MG63 (cell line): ENCODE data around the gene KAT6B. TPM values are rescaled to one million over a fixed set of nuclear protein-coding genes. Genes with fewer than 3 reads are reported as not detected.

ENCODE experiments used
- DNase-seq: peaks from one replicate; pipeline ENCODE4 v3.0.0-alpha.2; 2020
- H3K27me3 ChIP-seq: fragments of 250-450 bp; sonication (Bioruptor Pico); 2 replicates; pipeline ENCODE4 v1.5.1; 2020; ENCODE audit warnings: mild to moderate bottlenecking, moderate library complexity
- H3K36me3 ChIP-seq: fragments of 250-450 bp; sonication (Bioruptor Pico); 2 replicates; pipeline ENCODE4 v1.5.1; 2020; ENCODE audit warnings: mild to moderate bottlenecking, moderate library complexity
- H3K4me3 ChIP-seq: fragments of 250-450 bp; sonication (Bioruptor Pico); 2 replicates; pipeline ENCODE4 v1.5.1; 2020; ENCODE audit warnings: mild to moderate bottlenecking, moderate library complexity
- H3K9me3 ChIP-seq: fragments of 250-450 bp; sonication (Bioruptor Pico); 2 replicates; pipeline ENCODE4 v1.5.1; 2020; ENCODE audit warnings: mild to moderate bottlenecking, moderate library complexity
- total RNA-seq: library from RNA; depleted of rRNA; stranded (reverse); fragments of >200 nt; shearing (Covaris generic); gene quantifications from 2 replicates; pipeline ENCODE4 v1.2.3, GENCODE V29; 2014; ENCODE audit warnings: low replicate concordance

Gene KAT6B
- total RNA-seq, 1 experiment from 2014 or later, result 6.7 TPM

DNA sequence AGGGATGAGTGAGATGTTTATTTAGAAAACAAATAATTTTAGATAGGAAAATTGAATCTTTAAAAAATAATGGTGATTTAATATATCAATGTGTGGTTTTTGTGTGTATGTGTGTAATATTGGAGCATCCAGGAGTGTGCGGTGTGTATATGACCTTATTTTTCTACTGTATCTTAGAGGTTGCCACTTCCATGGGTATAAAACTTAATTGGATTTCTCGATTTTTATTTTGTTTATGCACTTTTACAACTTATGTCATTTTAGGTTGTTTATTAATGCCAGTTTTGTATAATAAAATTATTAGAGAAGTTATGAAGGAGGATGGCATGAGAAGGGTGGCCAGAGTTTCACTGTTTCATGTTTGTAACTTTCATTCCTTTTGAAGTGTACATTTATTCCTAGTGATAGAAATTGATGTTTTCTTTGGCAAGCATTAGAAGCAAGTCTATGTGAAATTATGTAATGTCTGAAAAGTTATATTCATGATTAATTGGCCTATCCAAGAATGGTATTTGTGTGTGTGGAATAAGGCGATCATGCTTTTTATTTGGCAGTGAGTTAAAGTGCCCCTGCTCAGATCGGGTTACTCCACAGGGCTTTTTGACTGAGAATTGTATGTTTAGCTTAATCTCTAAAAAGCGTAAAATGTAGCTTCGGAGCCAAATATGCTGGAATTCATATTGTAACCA, 110.3 kb downstream of the KAT6B start:
- H3K27me3 ChIP-seq, result no peaks in the 10 kb centered on the region
- H3K36me3 ChIP-seq, result no peaks in the 10 kb centered on the region
- DNase-seq, result peak; percentile 32
- H3K4me3 ChIP-seq, result no peak overlapping the region
- H3K9me3 ChIP-seq, result no peaks in the 10 kb centered on the region

DNA sequence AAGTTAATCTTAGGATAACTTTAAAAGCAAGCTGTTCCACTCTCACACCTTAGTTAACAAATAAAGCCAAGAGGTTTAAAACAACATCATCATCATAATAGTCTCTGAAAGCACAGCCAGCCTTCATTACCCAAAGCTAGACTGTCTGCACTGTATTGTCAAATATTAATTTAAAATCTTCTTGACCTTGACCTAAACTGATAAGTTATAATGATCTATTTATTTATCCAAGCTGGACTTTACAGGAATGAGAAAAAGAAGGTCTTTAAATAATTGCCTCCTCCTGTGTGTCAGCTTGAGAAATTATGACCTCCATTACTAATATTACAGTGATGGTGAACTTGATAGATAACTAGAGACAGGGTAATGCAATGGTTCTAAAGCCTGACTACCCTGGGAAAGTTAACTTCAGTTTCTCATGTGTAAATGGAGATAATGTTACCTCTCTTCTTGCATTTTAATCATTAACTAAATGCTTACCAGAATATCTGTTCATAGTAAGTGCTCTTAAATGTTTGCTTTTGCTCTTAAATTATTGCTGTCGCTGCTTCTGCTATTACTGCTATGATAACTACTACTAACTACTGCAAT, 111.0 kb downstream of the KAT6B start:
- no peaks in the 10 kb centered on the region for H3K9me3 ChIP-seq
- DNase-seq, result no peak
- H3K36me3 ChIP-seq, result no peaks in the 10 kb centered on the region
- H3K27me3 ChIP-seq, result no peaks in the 10 kb centered on the region
- H3K4me3 ChIP-seq, result no peak overlapping the region

DNA sequence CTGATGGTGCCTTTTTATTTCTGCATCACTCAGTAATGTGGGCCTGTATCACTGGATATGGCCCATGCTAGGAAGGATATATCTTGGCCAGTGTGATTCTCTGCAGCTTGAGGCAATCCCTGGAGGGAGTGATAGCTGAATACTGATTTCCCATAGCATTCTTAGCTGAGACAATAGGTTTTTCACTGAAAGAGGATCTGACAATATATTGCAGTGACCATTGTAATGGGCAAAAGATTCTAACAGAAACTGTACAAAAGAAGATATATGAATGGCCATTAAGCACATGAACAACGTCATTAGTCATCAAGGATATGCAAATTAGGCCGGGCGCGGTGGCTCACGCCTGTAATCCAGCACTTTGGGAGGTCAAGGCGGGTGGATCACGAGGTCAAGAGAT, 117.8 kb downstream of the KAT6B start:
- Histone ChIP-seq H3K4me3 (no peak overlapping the region), H3K27me3 (no peaks in the 10 kb centered on the region), H3K36me3 (no peaks in the 10 kb centered on the region), H3K9me3 (no peaks in the 10 kb centered on the region)
- no peak for DNase-seq

DNA sequence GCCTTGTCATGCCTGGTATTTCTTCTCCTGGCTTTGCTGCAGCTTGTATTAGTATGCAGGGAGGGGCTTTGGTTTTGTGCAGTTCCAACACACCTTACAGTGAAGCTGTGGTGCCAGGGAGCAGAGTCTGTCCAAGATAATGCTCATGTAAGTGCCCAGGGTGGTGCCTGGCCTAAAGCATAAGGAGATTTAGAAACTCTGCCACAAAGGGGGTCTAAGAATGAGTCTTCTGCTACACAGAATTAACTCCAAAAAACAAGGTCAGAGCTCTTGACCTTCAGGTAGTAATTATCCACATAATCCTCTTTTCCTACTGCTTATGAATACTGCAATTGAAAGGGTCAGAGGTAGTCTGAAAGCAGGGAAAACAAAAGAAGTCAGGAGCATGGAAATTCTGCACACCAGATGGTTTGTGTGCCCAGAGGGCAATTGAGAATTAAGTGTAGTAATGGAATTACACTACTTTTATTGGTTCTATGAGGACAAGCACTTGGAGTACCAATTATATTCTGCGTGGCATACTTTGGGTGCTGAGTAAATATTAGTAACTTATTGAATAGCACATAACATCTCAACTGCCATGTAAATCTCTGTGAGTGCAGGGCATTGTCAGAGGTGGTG, 121.5 kb downstream of the KAT6B start:
- DNase-seq, result no peak
- Histone ChIP-seq H3K9me3 (no peaks in the 10 kb centered on the region), H3K27me3 (no peaks in the 10 kb centered on the region), H3K36me3 (no peaks in the 10 kb centered on the region), H3K4me3 (no peak overlapping the region)

DNA sequence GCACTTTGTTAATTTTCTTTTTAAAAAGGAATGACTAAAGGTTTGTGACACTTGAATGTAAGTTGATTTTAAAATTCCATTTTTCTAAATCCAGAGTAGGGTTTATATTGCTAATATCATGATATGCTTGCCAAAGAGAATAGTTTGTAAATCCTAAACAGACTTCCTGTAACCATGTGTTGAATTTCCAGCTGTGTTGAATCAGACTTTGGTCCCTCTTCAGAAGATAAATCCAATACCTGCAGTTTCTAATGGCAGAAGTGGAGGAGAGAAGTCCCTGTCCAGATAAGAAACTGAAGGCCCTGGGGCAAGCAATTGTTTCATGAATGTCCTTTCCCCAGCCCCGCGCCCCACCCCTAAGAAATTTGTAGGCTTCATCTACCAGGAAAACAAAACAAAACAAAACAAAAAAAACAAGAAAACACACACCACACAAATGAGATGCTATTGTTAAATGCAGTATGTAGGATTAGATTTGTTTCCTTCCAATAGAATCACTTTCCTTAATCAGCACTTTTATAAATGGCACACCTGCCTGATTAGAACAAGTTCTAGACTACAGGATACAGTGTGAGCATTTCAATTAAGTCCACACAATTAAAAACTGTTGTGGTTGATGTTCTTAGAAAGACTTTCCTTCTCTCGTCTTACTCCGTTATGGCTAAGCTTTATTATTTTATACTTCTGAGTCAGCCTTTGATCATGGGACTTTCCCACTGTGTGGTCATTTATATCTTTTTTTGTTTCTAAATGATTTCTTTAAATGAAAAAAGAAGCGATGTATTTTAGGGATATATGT, 122.8 kb downstream of the KAT6B start:
- no peaks in the 10 kb centered on the region for H3K9me3 ChIP-seq
- no peaks in the 10 kb centered on the region for H3K27me3 ChIP-seq
- no peak for DNase-seq
- H3K36me3 ChIP-seq, result no peaks in the 10 kb centered on the region
- no peak overlapping the region for H3K4me3 ChIP-seq

DNA sequence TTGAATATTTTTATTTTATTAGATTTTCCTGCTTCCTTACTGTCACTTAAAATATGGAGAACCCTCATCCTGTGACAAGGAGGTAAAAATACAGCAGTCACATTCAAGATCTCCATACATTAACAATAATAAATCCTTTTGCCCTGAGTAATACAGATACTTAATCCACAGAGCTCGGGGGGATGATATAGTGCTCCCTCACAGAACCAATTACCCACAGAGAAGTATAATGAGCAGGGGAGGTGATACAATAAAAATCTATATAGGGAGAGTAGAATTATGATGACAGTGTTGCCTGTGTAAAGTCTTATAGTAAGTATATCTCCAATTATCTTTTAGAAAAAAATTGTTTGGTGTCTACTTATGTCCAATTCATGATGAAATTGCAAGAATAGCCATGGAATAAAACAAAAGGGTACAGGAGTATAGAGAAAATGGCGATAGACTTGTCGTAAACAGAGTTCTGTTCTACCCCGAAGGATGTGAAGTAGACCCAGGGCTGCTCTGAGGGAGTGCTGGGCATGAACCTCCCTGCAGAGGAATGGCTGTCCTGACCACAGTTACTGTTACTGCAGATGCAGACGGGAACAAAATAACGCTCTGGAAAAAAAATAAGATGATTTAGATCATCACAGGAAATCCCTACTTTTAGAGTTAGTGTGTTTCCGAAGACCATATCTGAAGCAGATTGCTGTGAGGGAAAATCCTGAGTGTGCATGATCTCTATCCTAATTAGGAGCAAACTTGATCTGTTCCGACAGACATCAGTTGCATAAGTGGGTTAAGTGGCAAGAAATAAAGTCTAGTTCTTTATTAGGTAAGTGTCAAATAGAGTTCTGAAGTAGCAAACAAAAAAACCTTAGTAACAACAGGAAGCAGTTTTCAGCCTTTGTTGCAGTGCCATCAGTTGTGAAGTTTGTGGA, 123.7 kb downstream of the KAT6B start:
- Histone ChIP-seq H3K27me3 (no peaks in the 10 kb centered on the region), H3K36me3 (no peaks in the 10 kb centered on the region), H3K4me3 (no peak overlapping the region), H3K9me3 (no peaks in the 10 kb centered on the region)
- no peak for DNase-seq

DNA sequence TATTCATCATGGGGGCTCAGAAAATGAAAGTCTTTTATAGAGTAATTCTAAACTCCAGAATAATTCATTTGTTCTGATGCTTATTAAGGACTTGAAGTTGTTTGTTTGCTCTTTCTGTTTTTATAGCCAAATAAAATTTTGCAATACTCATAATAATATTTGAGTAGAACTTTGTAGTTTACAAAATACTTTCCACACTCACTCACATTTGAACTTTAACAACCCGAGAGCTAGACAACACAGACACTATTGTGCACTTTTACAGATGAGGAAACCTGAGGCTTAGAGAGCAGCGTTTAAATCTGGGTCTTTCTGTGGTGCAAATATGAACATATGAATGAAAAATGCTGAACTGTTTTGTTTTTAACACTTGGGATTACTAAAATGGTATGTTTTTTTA, 126.8 kb downstream of the KAT6B start:
- DNase-seq, result no peak
- Histone ChIP-seq H3K9me3 (no peaks in the 10 kb centered on the region), H3K4me3 (no peak overlapping the region)

DNA sequence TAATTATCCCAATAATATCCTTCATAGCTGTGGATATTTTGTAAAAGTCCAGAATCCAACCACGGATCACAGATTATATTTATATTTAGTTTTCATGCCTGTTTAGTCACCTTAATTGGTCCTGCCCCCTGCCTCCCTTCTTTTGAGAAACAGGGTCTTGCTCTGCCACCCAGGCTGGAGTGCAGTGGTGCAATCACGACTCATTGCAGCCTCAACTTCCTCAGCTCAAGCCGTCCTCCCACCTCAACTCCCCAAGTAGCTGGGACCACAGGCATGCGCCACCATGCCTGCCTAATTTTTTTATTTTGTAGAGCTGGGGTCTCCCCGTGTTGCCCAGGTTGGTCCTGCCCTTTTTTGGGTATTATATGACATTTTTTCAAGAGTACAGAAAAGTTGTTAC, 129.4 kb downstream of the KAT6B start:
- no peak for DNase-seq
- no peaks in the 10 kb centered on the region for H3K9me3 ChIP-seq
- no peaks in the 10 kb centered on the region for H3K36me3 ChIP-seq
- no peak overlapping the region for H3K4me3 ChIP-seq
- no peaks in the 10 kb centered on the region for H3K27me3 ChIP-seq

More for the DNA sequence above, 126.8 kb downstream of the KAT6B start:
- H3K27me3 ChIP-seq, result no peaks in the 10 kb centered on the region
- H3K36me3 ChIP-seq, result no peaks in the 10 kb centered on the region

DNA sequence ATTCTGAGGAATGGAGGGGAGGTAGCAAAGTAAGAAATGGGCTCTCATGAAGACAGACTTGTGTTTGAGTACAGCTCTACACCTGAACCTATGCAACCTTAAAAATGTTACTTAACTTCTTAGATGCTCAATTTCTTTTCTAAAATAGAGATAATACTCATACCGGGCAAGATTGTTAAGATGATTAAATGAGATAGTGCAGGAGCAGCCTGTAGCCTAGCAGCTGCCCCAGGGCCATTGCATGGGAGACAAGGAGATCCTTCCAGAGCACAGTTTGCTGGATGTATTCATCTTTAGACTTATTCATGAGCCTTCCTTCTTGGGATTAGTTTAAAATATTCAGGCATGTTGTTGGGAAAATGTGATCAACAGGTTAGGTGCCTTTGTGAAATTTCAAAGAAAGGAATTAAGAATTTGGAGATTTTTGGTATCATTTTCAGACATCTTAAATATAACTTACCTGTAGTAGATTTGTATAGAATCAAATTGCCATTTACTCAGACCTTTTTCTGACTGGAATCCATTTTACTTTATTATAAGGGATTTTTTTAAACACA, 130.2 kb downstream of the KAT6B start:
- Histone ChIP-seq H3K36me3 (no peaks in the 10 kb centered on the region), H3K27me3 (no peaks in the 10 kb centered on the region), H3K9me3 (no peaks in the 10 kb centered on the region), H3K4me3 (no peak overlapping the region)
- no peak for DNase-seq

DNA sequence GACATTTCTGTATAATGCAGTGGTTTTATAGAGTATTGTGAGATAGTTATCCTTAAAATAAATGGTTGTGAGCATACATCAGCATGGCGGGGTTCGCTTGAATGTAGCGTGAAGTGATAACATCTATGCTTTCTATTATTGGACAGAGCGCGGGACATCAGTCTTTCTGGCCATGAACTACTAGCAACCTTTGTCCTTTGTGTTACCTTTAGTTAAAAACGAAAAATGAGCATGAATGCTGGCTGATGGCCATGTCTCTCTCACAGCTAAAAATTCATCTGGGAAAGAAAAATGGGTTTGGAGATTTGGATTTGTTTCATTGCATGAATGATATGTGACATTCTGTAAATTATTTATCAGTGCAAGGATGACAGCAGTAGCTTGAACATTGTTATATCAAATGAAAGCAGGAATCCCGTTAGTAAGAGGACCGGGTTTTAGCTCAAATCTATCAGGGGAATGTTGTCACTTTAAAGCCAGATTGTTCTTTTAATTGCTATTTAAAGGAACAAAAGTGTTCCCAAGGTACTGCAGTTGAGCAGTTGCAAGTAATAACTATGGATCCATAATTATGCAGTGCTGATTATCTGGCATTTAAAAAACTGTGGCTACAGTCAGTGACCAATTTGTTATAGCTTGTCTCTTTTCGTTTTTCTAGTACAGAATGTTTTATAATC, 131.0 kb downstream of the KAT6B start:
- Histone ChIP-seq H3K36me3 (no peaks in the 10 kb centered on the region), H3K27me3 (no peaks in the 10 kb centered on the region), H3K9me3 (no peaks in the 10 kb centered on the region), H3K4me3 (no peak overlapping the region)
- DNase-seq, result no peak

DNA sequence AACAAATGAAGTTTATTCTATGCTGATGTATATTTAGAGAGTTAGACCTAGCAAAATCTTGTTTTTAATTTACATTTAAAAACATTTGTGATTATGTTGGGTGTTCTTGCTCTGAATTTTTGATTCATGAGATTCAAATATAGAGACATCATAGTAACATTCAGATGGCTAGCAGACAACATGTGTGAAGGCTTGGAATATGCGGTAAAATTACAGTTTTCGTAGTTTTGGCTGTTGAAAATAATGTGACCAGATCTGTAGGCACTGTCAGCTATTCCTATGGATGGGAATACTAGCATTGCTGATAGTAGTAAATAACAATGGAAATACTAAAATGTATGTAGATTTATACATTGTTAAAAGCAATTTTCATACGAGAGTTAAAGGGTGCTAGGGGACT, 131.9 kb downstream of the KAT6B start:
- Histone ChIP-seq H3K36me3 (no peaks in the 10 kb centered on the region), H3K4me3 (no peak overlapping the region), H3K27me3 (no peaks in the 10 kb centered on the region), H3K9me3 (no peaks in the 10 kb centered on the region)
- DNase-seq, result no peak

DNA sequence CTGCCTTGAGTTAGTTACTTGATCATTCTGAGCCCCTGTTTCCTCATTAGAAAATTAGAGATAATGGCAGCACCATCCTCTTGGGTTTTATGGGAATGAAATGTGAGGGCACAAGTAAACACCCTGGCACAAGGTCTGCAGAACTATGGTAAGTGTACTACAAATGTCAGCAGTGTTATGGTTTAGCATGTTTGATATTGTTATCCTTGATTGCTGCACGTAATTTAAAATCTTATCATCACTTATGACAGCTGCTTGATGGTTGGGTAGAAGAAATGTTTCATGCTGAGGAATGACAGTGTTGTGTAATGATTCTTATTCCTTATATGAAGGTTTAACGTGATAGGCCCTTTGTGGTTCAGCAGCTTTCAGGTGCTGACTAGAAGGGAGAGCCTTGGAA, 134.3 kb downstream of the KAT6B start:
- H3K36me3 ChIP-seq, result no peaks in the 10 kb centered on the region
- no peaks in the 10 kb centered on the region for H3K9me3 ChIP-seq
- no peak for DNase-seq
- no peaks in the 10 kb centered on the region for H3K27me3 ChIP-seq
- no peak overlapping the region for H3K4me3 ChIP-seq

DNA sequence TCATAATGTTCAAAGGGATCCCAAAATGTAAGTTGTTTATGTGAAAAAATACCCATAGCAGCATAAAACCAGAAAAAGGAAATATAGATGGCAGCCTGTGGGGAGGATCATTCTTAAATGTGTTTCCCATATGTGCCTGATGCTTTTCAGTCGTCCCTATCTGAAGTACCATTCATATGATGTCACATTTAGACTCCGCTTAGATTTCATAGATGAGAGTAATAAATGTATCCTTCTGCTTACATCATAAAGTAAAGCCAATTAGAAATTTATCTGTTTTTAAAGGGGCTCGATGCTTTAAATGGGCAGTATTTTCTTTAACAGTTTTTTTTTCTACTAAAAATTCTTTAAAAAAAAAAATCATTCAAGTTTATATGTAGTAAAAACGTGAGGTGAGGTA, 136.1 kb downstream of the KAT6B start:
- Histone ChIP-seq H3K4me3 (no peak overlapping the region), H3K9me3 (no peaks in the 10 kb centered on the region), H3K36me3 (no peaks in the 10 kb centered on the region), H3K27me3 (no peaks in the 10 kb centered on the region)
- DNase-seq, result no peak

DNA sequence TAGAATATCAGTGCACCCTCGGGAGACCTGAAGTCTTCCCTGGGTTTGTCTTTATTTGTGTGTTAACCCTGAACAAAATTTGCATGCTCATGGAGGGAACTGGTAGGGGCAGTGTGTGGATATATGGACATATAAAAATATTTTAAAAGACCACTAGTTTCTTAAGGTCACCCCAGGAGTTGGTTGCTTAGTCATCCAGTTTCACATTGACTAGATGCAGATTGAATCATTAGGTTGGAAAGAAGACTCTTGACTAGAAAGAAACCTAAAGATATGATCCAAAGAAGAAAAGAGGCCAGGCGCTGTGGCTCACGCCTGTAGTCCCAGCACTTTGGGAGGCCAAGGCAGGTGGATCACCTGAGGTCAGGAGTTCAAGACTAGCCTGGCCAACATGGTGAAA, 137.1 kb downstream of the KAT6B start:
- H3K9me3 ChIP-seq, result no peaks in the 10 kb centered on the region
- no peaks in the 10 kb centered on the region for H3K27me3 ChIP-seq
- no peak overlapping the region for H3K4me3 ChIP-seq
- no peak for DNase-seq
- H3K36me3 ChIP-seq, result no peaks in the 10 kb centered on the region

DNA sequence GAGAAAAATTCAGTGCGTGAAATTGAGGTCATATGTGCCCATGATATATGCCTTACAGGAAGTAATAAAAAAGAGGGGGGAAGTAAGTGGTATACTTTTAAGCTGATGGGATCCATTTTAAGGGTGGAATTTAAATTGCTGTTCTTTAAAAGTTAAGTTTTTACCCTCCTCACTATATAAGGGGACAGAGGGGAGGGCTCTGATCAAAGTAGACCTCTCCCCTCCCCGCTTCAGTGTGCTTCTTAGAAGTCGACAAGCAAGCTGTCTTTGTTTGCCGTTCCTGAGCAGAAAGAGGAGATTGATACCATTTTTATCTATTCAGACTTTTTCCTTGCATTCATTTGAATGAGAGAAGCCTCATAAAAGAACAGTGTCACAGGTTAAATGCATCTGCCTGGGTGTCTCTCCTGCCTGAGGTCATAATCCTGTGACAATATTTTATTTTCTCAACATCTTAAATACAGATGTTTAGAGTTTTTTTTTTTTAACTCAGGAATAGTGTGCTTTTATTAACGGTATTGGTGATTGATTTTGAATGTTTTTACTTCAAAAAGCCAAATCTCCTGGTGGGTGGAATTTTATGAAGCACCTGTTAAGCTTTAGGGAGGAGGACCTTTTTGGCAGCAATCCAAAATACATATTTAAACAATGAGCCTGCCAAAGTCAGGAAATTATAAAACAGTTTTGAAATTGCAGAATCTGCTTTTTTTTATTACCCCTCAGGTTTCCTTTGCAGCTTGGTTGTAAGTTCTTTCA, 141.7 kb downstream of the KAT6B start:
- no peaks in the 10 kb centered on the region for H3K27me3 ChIP-seq
- DNase-seq, result no peak

More for the DNA sequence above, 141.7 kb downstream of the KAT6B start:
- no peaks in the 10 kb centered on the region for H3K36me3 ChIP-seq
- no peaks in the 10 kb centered on the region for H3K9me3 ChIP-seq
- no peak overlapping the region for H3K4me3 ChIP-seq
